Cardiac fibroblast (primary cell): ENCODE measurements around the gene KRT77.

Experiments
- DNase-seq, 2 donors: peaks; one replicate each; pipeline versions ENCODE4 v3.0.0 to v3.0.0-alpha.2; 2010; ENCODE audit warnings: low read depth in 2 of 2
- H3K4me3 ChIP-seq, 2 donors: replicated peaks in 1 of 2; 1 replicate in 1 of 2; 2 replicates in 1 of 2; pipeline ENCODE4 v1.5.1; 2011; ENCODE audit warnings: low read depth in 2 of 2, low read length in 2 of 2, mild to moderate bottlenecking in 2 of 2, moderate library complexity in 1 of 2
- CTCF ChIP-seq: IDR thresholded peaks from one replicate; pipeline ENCODE4 v1.5.1; 2011; ENCODE audit warnings: low read depth, mild to moderate bottlenecking, low read length, inconsistent platforms

The KRT77 gene

DNA sequence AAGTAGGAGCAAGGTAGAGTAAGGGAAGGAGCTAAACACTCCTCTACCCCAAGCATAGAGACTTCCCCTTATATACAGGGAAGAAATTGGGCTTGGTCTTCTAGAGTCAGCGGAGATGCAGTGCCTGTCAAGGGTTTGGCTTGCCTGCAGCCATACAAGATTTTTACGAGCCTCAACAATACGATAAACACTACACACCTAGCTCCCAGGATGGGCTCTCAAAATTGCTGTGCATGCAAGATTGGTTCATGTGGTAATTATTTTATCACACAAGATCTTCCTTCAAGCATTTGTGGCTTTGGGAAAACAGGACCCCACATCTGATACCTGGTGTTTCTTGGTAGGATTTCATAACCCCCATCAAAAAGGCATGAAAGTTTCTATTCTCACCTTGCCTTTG lies 23.0 kb downstream of the KRT77 start, which contains the start of gene KRT1:
Gene KRT1, minus strand, starts transcription at position 45 of the 400 bp plus-strand sequence. CDS start 59 bp downstream, outside the sequence.
- no peak within 1 kb of the TSS for H3K4me3 ChIP-seq
- TF ChIP-seq CTCF, result no peak
- DNase-seq, result no peak

GRCh38 chr12:52679875-52680274 lies 23.4 kb downstream of the KRT77 start:
- no peak overlapping the region for H3K4me3 ChIP-seq
- TF ChIP-seq CTCF, result no peak
- no peak for DNase-seq

GRCh38 chr12:52677671-52678070 lies 25.7 kb downstream of the KRT77 start:
- no peak overlapping the region for H3K4me3 ChIP-seq
- DNase-seq, result no peak
- no peak for TF ChIP-seq CTCF

- H3K4me3 ChIP-seq, result no peak overlapping the region
- DNase-seq, result no peak
- TF ChIP-seq CTCF, result no peak
Observed at GRCh38 chr12:52677126-52677525, 26.2 kb downstream of the KRT77 start.

DNA sequence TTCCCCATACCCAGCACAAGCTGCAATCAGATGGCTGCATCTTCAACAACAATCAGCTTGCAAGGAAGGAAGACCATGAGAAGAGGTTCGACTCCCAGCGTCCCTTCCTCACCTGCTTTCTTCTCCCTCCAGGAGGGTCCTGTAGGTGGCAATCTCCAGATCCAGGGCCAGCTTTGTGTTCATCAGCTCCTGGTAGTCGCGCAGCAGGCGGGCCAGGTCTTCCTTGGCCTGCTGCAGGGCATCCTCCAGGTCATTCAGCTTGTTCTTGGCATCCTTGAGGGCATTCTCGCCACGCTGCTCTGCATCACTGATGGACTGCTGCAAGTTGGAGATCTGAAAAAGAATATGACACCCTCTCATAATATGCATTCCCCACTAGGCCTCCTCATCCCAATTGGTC lies 27.2 kb downstream of the KRT77 start:
- no peak overlapping the region for H3K4me3 ChIP-seq
- no peak for TF ChIP-seq CTCF
- no peak for DNase-seq

- TF ChIP-seq CTCF, result no peak
- H3K4me3 ChIP-seq, result no peak overlapping the region
- DNase-seq, result no peak
Observed at GRCh38 chr12:52675301-52675701, 28.0 kb downstream of the KRT77 start.

DNA sequence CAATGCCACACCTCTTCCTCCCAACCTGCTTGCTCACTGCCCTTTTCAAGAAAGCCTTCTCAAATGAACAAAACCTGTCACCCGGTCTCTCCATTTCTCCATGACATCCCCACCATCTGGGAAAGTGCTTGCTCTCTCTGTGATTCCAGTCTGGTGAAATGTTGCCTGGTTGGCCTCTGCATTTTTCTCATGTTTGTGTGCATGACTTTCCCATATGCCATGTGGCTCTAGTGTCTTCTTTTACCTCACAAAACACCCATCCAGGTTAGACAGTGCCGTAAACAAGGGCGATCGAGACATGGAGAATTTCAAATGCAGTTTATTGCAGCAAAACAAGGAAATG lies 28.9 kb downstream of the KRT77 start:
- DNase-seq, result no peak
- no peak for TF ChIP-seq CTCF
- H3K4me3 ChIP-seq, result no peak overlapping the region
